ENCODE data around the gene HDAC7.
A peak's percentile ranks its signal among the peaks of the same experiment; 100 is the strongest.
"Not testable (repeated sequence)": the region's sequence is repeated elsewhere in the genome, so short reads cannot be mapped to it uniquely, and the experiment has no call there.

HDAC7 gene

GRCh38 chr12:47848853-47849252 is 29.1 kb upstream of the HDAC7 start:
- no peak for DNase-seq (ENCODE audit: low read depth)

GRCh38 chr12:47846294-47846996 is 26.7 kb upstream of the HDAC7 start:
- DNase-seq (ENCODE audit: low read depth), result no peak

- no peak for DNase-seq (ENCODE audit: low read depth)
Observed at GRCh38 chr12:47845081-47845480, 25.4 kb upstream of the HDAC7 start.

GRCh38 chr12:47844264-47845019 is 24.7 kb upstream of the HDAC7 start:
- DNase-seq (ENCODE audit: low read depth), result no peak

- DNase-seq (ENCODE audit: low read depth), result no peak
Observed at GRCh38 chr12:47843226-47843980, 23.7 kb upstream of the HDAC7 start.

GRCh38 chr12:47842543-47842942 is 22.8 kb upstream of the HDAC7 start:
- not testable (repeated sequence) for DNase-seq (ENCODE audit: low read depth)

GRCh38 chr12:47841910-47842309 is 22.2 kb upstream of the HDAC7 start:
- DNase-seq (ENCODE audit: low read depth), result no peak

GRCh38 chr12:47841501-47841900 is 21.8 kb upstream of the HDAC7 start:
- no peak for DNase-seq (ENCODE audit: low read depth)

- no peak for DNase-seq (ENCODE audit: low read depth)
Observed at GRCh38 chr12:47840571-47840970, 20.9 kb upstream of the HDAC7 start.

- no peak for DNase-seq (ENCODE audit: low read depth)
Observed at GRCh38 chr12:47839214-47839876, 19.6 kb upstream of the HDAC7 start.

- no peak for DNase-seq (ENCODE audit: low read depth)
Observed at GRCh38 chr12:47838286-47838931, 18.7 kb upstream of the HDAC7 start.

GRCh38 chr12:47837190-47838171 is 17.8 kb upstream of the HDAC7 start:
- DNase-seq (ENCODE audit: low read depth), result peak; percentile 52

GRCh38 chr12:47835831-47836155 is 16.1 kb upstream of the HDAC7 start:
- DNase-seq (ENCODE audit: low read depth), result no peak

GRCh38 chr12:47835006-47835830 is 15.5 kb upstream of the HDAC7 start:
- no peak for DNase-seq (ENCODE audit: low read depth)

- DNase-seq (ENCODE audit: low read depth), result no peak
Observed at GRCh38 chr12:47834199-47834903, 14.6 kb upstream of the HDAC7 start.

- DNase-seq (ENCODE audit: low read depth), result no peak
Observed at GRCh38 chr12:47833591-47834012, 13.9 kb upstream of the HDAC7 start.

- peak; percentile 44 for DNase-seq (ENCODE audit: low read depth)
Observed at GRCh38 chr12:47832263-47832933, 12.7 kb upstream of the HDAC7 start.

- DNase-seq (ENCODE audit: low read depth), result no peak
Observed at GRCh38 chr12:47829584-47829983, 9.9 kb upstream of the HDAC7 start.
